ENCODE measurements around the gene CNTFR. TPM values are rescaled to one million over a fixed set of nuclear protein-coding genes. Genes with fewer than 3 reads are reported as not detected.

Gene CNTFR
- total and polyA plus RNA-seq, 10 of the 15 experiments (the other 5 are each of a cell fraction or from before 2014, with no cell fraction given): not detected

GRCh38 chr9:34540827-34541226 lies 48.7 kb downstream of the CNTFR start:
- H3K27ac ChIP-seq (ENCODE audit: control insufficient read depth, insufficient read depth): no peak overlapping the region
- 42% methylated on average over 2 of the region's 2 CpGs for WGBS (ENCODE audit: insufficient coverage, insufficient replicate concordance, low lambda C conversion rate, missing lambda C conversion rate)
- no peaks in the 10 kb centered on the region for H3K36me3 ChIP-seq (ENCODE audit: control insufficient read depth in 2 of 2, insufficient read depth in 2 of 2, low read length in 1 of 2)
- ChIA-PET RAD21 (ENCODE audit: unreplicated experiment) (no interaction called here), CTCF (no interaction called here), SMC1A (ENCODE audit: uncharacterized antibody, unreplicated experiment) (no interaction called here), POLR2A (no interaction called here)
- FAIRE-seq: no peak
- no peak overlapping the region for H3K4me3 ChIP-seq
- TF ChIP-seq USF1 (IDR thresholded peaks at IDR 0.05; ENCODE audit: borderline replicate concordance, extremely low read length, insufficient read depth, low read depth, low read length) (no peak), BHLHE40 (IDR thresholded peaks at IDR 0.05; ENCODE audit: borderline replicate concordance in 1 of 2, low read depth in 2 of 2, low read length in 1 of 2) (no peak), BCL11A (IDR thresholded peaks at IDR 0.05; ENCODE audit: low read depth, low read length) (no peak), ATF7 (IDR thresholded peaks at IDR 0.05; ENCODE audit: low read depth) (no peak), WRNIP1 (IDR thresholded peaks at IDR 0.05; ENCODE audit: borderline replicate concordance, low read depth, low read length) (no peak), EED (IDR thresholded peaks at IDR 0.05; ENCODE audit: low read depth) (no peak), ZNF207 (IDR thresholded peaks at IDR 0.05; ENCODE audit: borderline replicate concordance) (no peak), ATF2 (IDR thresholded peaks at IDR 0.05; ENCODE audit: low read length) (no peak), REST (IDR thresholded peaks at IDR 0.05; ENCODE audit: low read depth, low read length) (no peak), RCOR1 (conservative IDR thresholded peaks at IDR 0.05; ENCODE audit: low read depth, low read length) (no peak), SKIL (IDR thresholded peaks at IDR 0.05; ENCODE audit: low read depth, poor library complexity, severe bottlenecking) (no peak)
- in situ Hi-C loops (cut with MboI): no loop called here
- H4K20me1 ChIP-seq (ENCODE audit: control insufficient read depth, insufficient read depth): no peaks in the 10 kb centered on the region
- BruUV-seq (replicated peaks): no TSS peak
- no peak overlapping the region for H2AFZ ChIP-seq (ENCODE audit: control insufficient read depth, low read depth, low read length)
- H3K27me3 ChIP-seq (replicated peaks in 1 of 2; ENCODE audit: control insufficient read depth in 2 of 2, insufficient read depth in 2 of 2, low read length in 1 of 2): peaks cover 9 to 13% of the 10 kb centered on the region in 2 experiments
- no peak overlapping the region for H3K9ac ChIP-seq (ENCODE audit: control insufficient read depth, insufficient read depth, low read length)
- H3K4me2 ChIP-seq (ENCODE audit: control insufficient read depth, insufficient read depth): no peak overlapping the region
- ATAC-seq: no peak
- intact Hi-C loops (cut with micrococcal nuclease; ENCODE audit: unreplicated experiment): no loop called here
- H3K4me1 ChIP-seq (ENCODE audit: control insufficient read depth, insufficient read depth, low read length): no peaks in the 10 kb centered on the region
- H3K79me2 ChIP-seq (ENCODE audit: control insufficient read depth, insufficient read depth, low read length): no peaks in the 10 kb centered on the region
- no peaks in the 10 kb centered on the region; the same call in 2 of the 3 replicates for H3K9me3 ChIP-seq (replicated peaks; ENCODE audit: control insufficient read depth, insufficient read depth, low read length)
- DNase-seq (ENCODE audit: low read depth, low spot score): no peak
